NCI-H2227 treated with DMSO at 0.1 percent for 48 hours (cell line): Measurements from ENCODE around the gene CCNE1.

Experiments
- DNase-seq: peaks from one replicate; lab custom pipeline; 2025; lab: John Stamatoyannopoulos, UW

The CCNE1 gene

GRCh38 chr19:29811125-29812079 lies at the start of gene CCNE1:
Gene CCNE1, plus strand, starts transcription at chr19:29811991. Its CDS starts 565 bp downstream, at chr19:29812556.
- peak; percentile 99 for DNase-seq

DNA sequence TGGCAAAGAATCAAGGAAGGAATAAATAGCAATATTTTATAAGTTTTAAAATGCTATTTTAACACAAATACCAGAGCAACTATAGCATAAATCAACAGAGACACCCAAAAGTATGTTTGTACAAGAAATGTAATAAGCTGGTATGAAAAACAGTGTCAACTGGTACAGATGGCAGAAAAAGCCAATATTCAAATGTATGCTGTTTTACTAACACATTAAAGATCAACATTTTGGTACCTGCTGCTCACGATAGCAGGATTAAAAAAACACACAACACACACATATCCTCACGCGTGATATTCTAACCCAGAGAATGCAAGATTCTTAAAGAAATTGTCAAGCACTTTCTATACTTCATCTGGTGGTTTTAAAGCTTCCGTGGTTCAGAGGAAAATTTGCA lies 48.6 kb upstream of the CCNE1 start:
- no peak for DNase-seq

- no peak for DNase-seq
Measured at GRCh38 chr19:29764361-29764760, 47.4 kb upstream of the CCNE1 start.

DNA sequence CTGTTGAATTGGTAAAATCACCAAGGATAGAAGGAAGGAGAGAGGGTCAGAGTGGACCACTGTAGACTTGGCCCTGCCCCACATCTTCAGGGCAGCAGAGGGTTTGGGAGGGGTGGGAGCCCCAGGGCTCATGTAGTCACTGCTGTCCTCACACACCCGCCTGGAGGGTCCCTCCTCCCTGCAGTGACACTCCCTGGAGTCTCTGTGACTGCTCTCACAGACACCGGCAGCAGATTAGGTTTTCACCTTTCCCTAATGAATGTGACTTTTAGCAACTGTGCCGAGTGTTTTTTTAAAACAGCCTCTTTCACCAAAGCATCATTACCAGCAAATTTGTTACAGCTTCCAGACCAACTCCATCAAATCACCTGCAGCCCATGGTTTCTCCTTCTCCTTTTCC lies 45.7 kb upstream of the CCNE1 start:
- DNase-seq: no peak

GRCh38 chr19:29767039-29767735 lies 44.6 kb upstream of the CCNE1 start:
- no peak for DNase-seq

DNA sequence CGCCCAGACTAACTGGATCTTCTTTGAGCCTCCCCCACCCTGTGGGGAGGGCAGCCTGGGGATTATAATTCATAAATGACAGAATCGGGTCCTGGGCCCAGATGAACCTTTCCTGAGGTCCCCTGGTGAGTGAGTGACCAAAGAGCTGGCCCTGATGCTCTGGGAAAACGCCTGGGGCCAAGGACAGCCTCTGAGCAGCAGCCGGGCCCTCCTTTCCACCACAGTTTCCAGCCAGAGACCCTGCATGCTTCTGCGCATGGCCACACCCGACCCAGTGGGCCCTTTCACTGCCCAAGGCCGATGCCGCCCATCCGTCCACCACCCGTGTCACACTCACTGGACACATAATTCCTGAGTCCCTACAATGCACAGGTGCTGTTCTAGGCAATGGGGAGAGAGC lies 43.6 kb upstream of the CCNE1 start:
- DNase-seq: no peak

GRCh38 chr19:29769997-29770396 lies 41.8 kb upstream of the CCNE1 start:
- no peak for DNase-seq

- DNase-seq: no peak
Measured at GRCh38 chr19:29770648-29771047, 41.1 kb upstream of the CCNE1 start.

DNA sequence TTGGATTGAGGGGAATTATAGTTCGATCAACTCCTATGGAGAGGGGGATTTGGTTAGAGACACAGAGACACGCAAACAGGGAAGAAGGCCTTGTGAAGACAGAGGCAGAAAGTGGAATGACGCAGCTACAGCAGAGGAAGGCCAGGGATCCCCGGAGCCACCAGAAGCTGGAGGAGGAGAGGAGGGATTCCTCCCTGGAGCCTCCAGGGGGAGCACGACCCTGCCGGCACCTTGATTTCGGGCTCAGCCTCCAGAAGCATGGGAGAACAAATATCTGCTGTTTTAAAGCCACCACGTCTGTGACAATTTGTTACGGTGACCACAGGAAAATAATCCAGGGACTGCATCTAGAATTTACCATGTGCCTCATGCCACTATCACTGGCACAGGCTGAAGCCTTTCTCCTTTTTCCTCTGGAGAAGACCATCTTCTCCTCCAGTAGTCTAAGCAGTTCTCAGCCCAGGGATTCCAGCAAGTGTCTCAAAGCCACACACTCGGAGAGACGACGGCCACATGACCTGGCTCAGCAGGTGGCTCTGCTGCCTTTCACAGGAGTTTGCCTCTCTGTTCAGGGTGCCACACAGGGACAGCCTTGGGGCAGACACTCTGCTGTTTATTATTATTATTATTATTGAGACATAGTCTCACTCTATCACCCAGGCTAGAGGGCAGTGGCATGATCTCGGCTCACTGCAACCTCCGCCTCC lies 39.9 kb upstream of the CCNE1 start:
- peak; percentile 92 for DNase-seq

DNA sequence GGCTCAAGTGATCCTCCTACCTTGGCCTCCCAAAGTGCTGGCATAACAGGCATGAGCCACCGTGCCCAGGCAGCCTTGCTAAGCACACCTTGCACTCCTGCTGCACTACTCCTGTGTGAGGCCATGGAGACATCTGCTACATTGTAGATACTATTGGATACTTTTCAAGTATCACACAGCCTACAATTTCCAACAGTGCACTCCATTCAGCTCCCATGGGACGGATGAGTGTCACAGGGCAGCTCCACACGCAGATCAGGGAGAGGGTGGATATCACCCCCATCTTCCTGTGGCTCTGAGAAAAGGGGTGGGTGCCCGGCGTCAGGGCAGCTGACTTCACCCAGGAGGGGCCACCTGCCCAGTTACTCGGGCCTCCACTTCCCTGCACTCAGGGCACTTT lies 39.1 kb upstream of the CCNE1 start:
- no peak for DNase-seq

- DNase-seq: no peak
Measured at GRCh38 chr19:29773141-29773540, 38.6 kb upstream of the CCNE1 start.

- DNase-seq: no peak
Measured at GRCh38 chr19:29774126-29774525, 37.7 kb upstream of the CCNE1 start.

DNA sequence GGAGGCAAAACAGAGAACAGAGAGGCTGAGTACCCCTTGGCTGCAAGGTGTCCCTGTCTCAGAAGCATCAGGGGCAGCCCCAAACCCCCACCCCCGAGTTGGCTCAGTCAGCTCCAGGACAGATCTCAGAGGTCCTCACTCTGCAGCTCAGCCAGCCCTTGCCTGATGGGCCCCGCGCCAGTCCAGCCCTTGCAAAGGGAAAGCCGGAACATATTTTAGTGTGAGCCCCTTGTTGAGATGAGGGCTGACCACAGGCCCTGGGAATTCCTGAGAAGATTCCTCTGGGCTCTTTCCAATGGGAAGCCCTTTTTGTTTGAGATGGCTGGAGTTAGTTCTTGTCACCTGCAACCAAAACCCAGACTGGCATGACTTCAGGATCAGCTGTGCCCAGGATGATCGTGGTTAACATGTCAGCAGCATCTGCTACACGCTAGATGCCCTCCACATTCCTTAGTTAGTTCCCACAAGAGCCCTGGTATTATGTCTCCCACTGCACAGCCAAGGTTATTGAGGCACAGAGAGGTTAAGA lies 33.9 kb upstream of the CCNE1 start:
- DNase-seq: no peak

DNA sequence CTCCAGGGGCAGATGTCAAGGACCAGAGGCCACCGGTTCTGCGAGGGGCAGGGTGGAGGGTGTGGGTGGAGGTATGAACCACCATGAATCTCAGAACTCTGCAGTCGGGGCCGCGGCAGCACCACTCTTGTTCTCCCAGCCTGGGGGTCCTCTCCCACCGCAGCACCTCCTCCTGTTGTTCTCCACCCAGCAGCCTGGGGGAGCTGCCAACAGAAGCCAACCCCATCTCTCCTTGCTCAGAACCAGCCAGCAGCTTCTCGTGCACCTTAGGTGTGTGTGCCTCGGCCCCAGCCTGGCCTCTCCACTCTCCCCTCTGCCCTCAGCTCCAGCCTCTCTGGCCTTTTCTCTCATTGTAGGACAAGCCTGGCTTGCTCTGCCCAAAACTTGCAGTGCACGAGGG lies 31.9 kb upstream of the CCNE1 start:
- no peak for DNase-seq

DNA sequence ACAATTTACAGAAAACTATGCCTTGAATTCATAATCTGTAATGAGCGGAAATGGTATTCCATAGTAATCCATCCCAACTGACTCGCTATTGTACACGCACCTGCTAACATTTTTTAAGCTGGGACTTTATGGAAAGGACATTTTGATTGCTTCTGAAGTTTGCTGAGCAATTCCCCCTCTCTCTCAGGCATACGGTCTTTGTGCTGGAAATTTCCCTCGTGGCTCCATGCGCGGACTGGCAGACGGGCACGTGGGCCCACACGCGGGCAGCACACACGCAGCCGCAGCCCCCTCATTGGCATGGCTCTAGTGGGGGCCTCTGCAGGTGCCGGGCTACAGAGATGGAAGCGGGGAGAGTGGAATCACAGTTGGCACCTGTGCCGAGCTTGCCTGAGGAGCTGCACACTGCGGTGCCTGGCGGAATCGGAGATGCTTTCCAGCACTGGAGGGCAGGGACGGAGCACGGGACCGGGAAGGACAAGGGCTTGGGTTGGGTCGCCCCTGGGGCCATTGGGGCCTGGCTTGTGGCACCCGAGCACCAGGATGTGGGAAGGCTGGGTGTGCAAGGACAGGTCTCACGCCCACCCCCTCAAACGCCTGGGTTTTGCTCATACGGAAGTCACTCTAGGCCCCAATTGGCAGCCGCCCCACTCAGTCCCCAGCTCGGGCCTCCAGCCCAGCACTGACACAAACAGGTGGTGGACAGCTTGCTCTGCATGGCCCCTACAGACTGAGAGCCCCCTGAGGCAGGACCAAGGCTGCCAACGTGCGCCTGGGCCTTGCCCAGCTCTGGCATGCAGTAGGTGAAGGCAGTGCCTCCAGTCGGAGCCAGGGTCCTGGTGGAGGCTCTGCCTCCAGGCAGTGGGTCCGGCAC lies 30.2 kb upstream of the CCNE1 start:
- no peak for DNase-seq

GRCh38 chr19:29782260-29782580 lies 29.6 kb upstream of the CCNE1 start:
- no peak for DNase-seq

GRCh38 chr19:29783627-29784190 lies 28.1 kb upstream of the CCNE1 start:
- DNase-seq: no peak

- no peak for DNase-seq
Measured at GRCh38 chr19:29784598-29785223, 27.1 kb upstream of the CCNE1 start.

GRCh38 chr19:29785360-29785759 lies 26.4 kb upstream of the CCNE1 start:
- DNase-seq: no peak

GRCh38 chr19:29785955-29786589 lies 25.7 kb upstream of the CCNE1 start:
- DNase-seq: no peak
